Fibroblast of skin of scalp (primary cell): ENCODE measurements around the gene DENND4C.
A peak's percentile ranks its signal among the peaks of the same experiment; 100 is the strongest.
"Not testable (repeated sequence)": the region's sequence is repeated elsewhere in the genome, so short reads cannot be mapped to it uniquely, and the experiment has no call there.

ENCODE experiments used
- DNase-seq: peaks from one replicate; pipeline ENCODE4 v3.0.0-alpha.2; 2013

DENND4C gene

GRCh38 chr9:19224563-19224962 lies 5.9 kb upstream of the DENND4C start:
- no peak for DNase-seq

GRCh38 chr9:19229595-19230354 lies 718 bp upstream of the DENND4C start:
- no peak for DNase-seq

GRCh38 chr9:19231126-19231903 lies 822 bp downstream of the DENND4C start:
- peak; percentile 14 for DNase-seq

GRCh38 chr9:19231904-19232822 lies 1.7 kb downstream of the DENND4C start:
- no peak for DNase-seq

- DNase-seq = peak; percentile 53
These were observed 2.3 kb downstream of the DENND4C start for GRCh38 chr9:19232823-19233194.

- DNase-seq = no peak
These were observed 2.9 kb downstream of the DENND4C start for GRCh38 chr9:19233344-19233743.

- DNase-seq = no peak
These were observed 9.5 kb downstream of the DENND4C start for GRCh38 chr9:19239955-19240354.

- no peak for DNase-seq
These were observed 11.2 kb downstream of the DENND4C start for GRCh38 chr9:19241728-19242127.

- DNase-seq = no peak
These were observed 13.0 kb downstream of the DENND4C start for GRCh38 chr9:19243366-19244033.

- DNase-seq = no peak
These were observed 16.4 kb downstream of the DENND4C start for GRCh38 chr9:19246891-19247290.

GRCh38 chr9:19247420-19247819 lies 16.9 kb downstream of the DENND4C start:
- DNase-seq = no peak

GRCh38 chr9:19250346-19250745 lies 19.9 kb downstream of the DENND4C start:
- not testable (repeated sequence) for DNase-seq

GRCh38 chr9:19251203-19251602 lies 20.7 kb downstream of the DENND4C start:
- not testable (repeated sequence) for DNase-seq

- DNase-seq = not testable (repeated sequence)
These were observed 21.1 kb downstream of the DENND4C start for GRCh38 chr9:19251622-19252021.

GRCh38 chr9:19252174-19252884 lies 21.8 kb downstream of the DENND4C start:
- DNase-seq = no peak

- DNase-seq = no peak
These were observed 22.4 kb downstream of the DENND4C start for GRCh38 chr9:19252885-19253219.

- DNase-seq = no peak
These were observed 24.6 kb downstream of the DENND4C start for GRCh38 chr9:19255112-19255511.

GRCh38 chr9:19255821-19256220 lies 25.3 kb downstream of the DENND4C start:
- no peak for DNase-seq

GRCh38 chr9:19259665-19260255 lies 29.3 kb downstream of the DENND4C start:
- DNase-seq = not testable (repeated sequence)

- not testable (repeated sequence) for DNase-seq
These were observed 35.1 kb downstream of the DENND4C start for GRCh38 chr9:19265602-19266001.

- not testable (repeated sequence) for DNase-seq
These were observed 36.4 kb downstream of the DENND4C start for GRCh38 chr9:19266778-19267384.
